Progenitor cell of endocrine pancreas (in vitro differentiated cells): ENCODE results near the gene ATG7. TPM values are rescaled to one million over a fixed set of nuclear protein-coding genes. Genes with fewer than 3 reads are reported as not detected.

Experiments
- DNase-seq: peaks from one replicate; pipeline ENCODE4 v3.0.0; 2021; ENCODE audit warnings: low spot score; ENCODE audit not compliant: unreplicated experiment
- H3K27ac Mint-ChIP-seq: 2 replicates; pipeline ENCODE4 v1.8.0; 2021; ENCODE audit warnings: mild to moderate bottlenecking, moderate library complexity, mixed read lengths
- H3K27me3 Mint-ChIP-seq: 2 replicates; pipeline ENCODE4 v1.8.0; 2021; ENCODE audit warnings: mixed read lengths
- H3K36me3 Mint-ChIP-seq: 2 replicates; pipeline ENCODE4 v1.8.0; 2022; ENCODE audit warnings: mixed read lengths; ENCODE audit not compliant: insufficient read depth
- H3K4me1 Mint-ChIP-seq: 2 replicates; pipeline ENCODE4 v1.8.0; 2021; ENCODE audit warnings: low read depth, mixed read lengths
- H3K4me3 Mint-ChIP-seq: 2 replicates; pipeline ENCODE4 v1.8.0; 2021; ENCODE audit warnings: low read depth, mild to moderate bottlenecking, moderate library complexity, mixed read lengths
- H3K9me3 Mint-ChIP-seq: 2 replicates; pipeline ENCODE4 v1.8.0; 2021; ENCODE audit warnings: low read depth, mixed read lengths
- CTCF ChIP-seq: fragments of 200-600 bp; sonication (generic); IDR thresholded peaks from one replicate; pipeline ENCODE4 v1.5.0; 2021; ENCODE audit warnings: antibody characterized with exemption, mild to moderate bottlenecking; ENCODE audit not compliant: unreplicated experiment
- total RNA-seq: library from RNA; stranded (reverse); gene quantifications from 2 replicates; pipeline ENCODE4 v1.2.1, GENCODE V29; 2021

Gene ATG7
- total RNA-seq, 1 donor from 2014 or later: 29.1 TPM

- Mint-ChIP-seq H3K4me1 (no peaks in the 10 kb centered on the region), H3K27me3 (no peaks in the 10 kb centered on the region), H3K9me3 (no peaks in the 10 kb centered on the region), H3K27ac (no peak overlapping the region), H3K36me3 (no peaks in the 10 kb centered on the region), H3K4me3 (no peak overlapping the region)
- no peak for DNase-seq
- no peak for TF ChIP-seq CTCF
Measured at GRCh38 chr3:11465744-11466616, 193.8 kb downstream of the ATG7 start.

- Mint-ChIP-seq H3K27ac (no peak overlapping the region), H3K27me3 (no peaks in the 10 kb centered on the region), H3K9me3 (no peaks in the 10 kb centered on the region), H3K4me3 (no peak overlapping the region), H3K36me3 (no peaks in the 10 kb centered on the region), H3K4me1 (no peaks in the 10 kb centered on the region)
- no peak for TF ChIP-seq CTCF
- DNase-seq: no peak
Measured at GRCh38 chr3:11467875-11468274, 195.7 kb downstream of the ATG7 start.

GRCh38 chr3:11470031-11470853 lies 198.0 kb downstream of the ATG7 start:
- Mint-ChIP-seq H3K4me3 (no peak overlapping the region), H3K9me3 (no peaks in the 10 kb centered on the region), H3K36me3 (no peaks in the 10 kb centered on the region), H3K27ac (peak overlapping the region; percentile 67), H3K27me3 (no peaks in the 10 kb centered on the region), H3K4me1 (peaks cover 1% of the 10 kb centered on the region)
- no peak for TF ChIP-seq CTCF
- DNase-seq: no peak

- Mint-ChIP-seq H3K4me3 (no peak overlapping the region), H3K27me3 (no peaks in the 10 kb centered on the region), H3K9me3 (no peaks in the 10 kb centered on the region), H3K36me3 (no peaks in the 10 kb centered on the region), H3K4me1 (peaks cover 1% of the 10 kb centered on the region), H3K27ac (no peak overlapping the region)
- no peak for DNase-seq
- TF ChIP-seq CTCF: no peak
Measured at GRCh38 chr3:11475324-11475723, 203.1 kb downstream of the ATG7 start.

- peaks cover 1% of the 10 kb centered on the region for H3K4me1 Mint-ChIP-seq
- H3K36me3 Mint-ChIP-seq: no peaks in the 10 kb centered on the region
- no peak overlapping the region for H3K27ac Mint-ChIP-seq
- H3K9me3 Mint-ChIP-seq: no peaks in the 10 kb centered on the region
- DNase-seq: no peak
- no peak for TF ChIP-seq CTCF
- no peak overlapping the region for H3K4me3 Mint-ChIP-seq
- H3K27me3 Mint-ChIP-seq: no peaks in the 10 kb centered on the region
Measured at GRCh38 chr3:11476735-11477144, 204.5 kb downstream of the ATG7 start.
